ENCODE measurements around the gene CUBN. TPM values are rescaled to one million over a fixed set of nuclear protein-coding genes. Genes with fewer than 3 reads are reported as not detected.

Gene CUBN
- total and polyA plus RNA-seq, 9 of the 15 experiments (the other 6 are each of a cell fraction or from before 2014, with no cell fraction given): 0.04 to 0.33 (median 0.09) TPM

DNA sequence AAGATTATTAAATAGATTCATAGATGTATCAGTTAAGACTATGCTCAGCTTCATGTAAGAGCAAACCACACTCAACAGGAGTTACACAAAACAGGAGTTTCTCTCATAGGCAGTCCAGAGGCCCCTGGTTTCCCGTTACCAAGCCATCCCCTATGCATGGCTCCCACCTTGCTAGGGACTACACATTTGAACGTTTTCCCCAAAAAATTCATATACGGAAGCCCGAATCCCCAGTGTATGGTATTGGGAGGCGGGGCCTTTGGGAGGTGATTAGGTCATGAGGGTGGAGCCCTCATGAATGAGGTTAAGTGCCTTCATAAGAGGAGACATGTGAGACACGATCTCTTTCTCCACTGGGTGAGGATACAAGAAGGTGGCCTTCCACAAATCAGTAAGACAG lies 341.5 kb downstream of the CUBN start:
- no peak for ATAC-seq
- CTCF ChIA-PET (ENCODE audit: low intra/inter-chr PET ratio): no interaction called here
- H3K9ac ChIP-seq (ENCODE audit: insufficient read depth in 1 of 2, low read depth in 2 of 2, low read length in 2 of 2): no peak overlapping the region

More for the DNA sequence above, 341.5 kb downstream of the CUBN start:
- POLR2A ChIA-PET: interaction anchor here (0.6 kb wide), 1 partner anchor 238 kb away, joined by 3 read pairs; no protein-coding TSS in a partner anchor
- Histone ChIP-seq H3K9me3 (replicated peaks; ENCODE audit: control insufficient read depth, insufficient read depth, low read depth, low read length) (no peaks in the 10 kb centered on the region), H2AFZ (ENCODE audit: low read depth, low read length) (no peak overlapping the region), H3K4me1 (replicated peaks in 1 of 2; ENCODE audit: control insufficient read depth in 2 of 2, insufficient read depth in 2 of 2, low read length in 2 of 2) (no peaks in the 10 kb centered on the region; a peak in 1 of 5 replicates), H4K20me1 (replicated peaks; ENCODE audit: control insufficient read depth, insufficient read depth, low read length) (no peaks in the 10 kb centered on the region), H3K27me3 (ENCODE audit: control insufficient read depth in 2 of 2, insufficient read depth in 2 of 2, low read length in 2 of 2) (no peaks in the 10 kb centered on the region), H3K79me2 (ENCODE audit: control insufficient read depth, insufficient read depth, low read length) (no peaks in the 10 kb centered on the region), H3K27ac (ENCODE audit: extremely low read depth, low read depth, low read length) (no peak overlapping the region), H3K9me1 (ENCODE audit: control insufficient read depth, insufficient read depth, low read length) (no peaks in the 10 kb centered on the region), H3K4me3 (no peak overlapping the region), H3K36me3 (ENCODE audit: control insufficient read depth, insufficient read depth, low read length) (no peaks in the 10 kb centered on the region), H3K4me2 (ENCODE audit: insufficient read depth, low read length) (no peak overlapping the region)
- DNase-seq (ENCODE audit: extremely low read depth in 1 of 4, low spot score in 3 of 4) (no peak), FAIRE-seq (no peak)
- BruUV-seq (replicated peaks): no TSS peak
- in situ Hi-C loops (cut with MboI) (loop anchor here (25.0 kb wide), 1 partner anchor 1351 kb away; no protein-coding TSS in a partner anchor), intact Hi-C loops (cut with micrococcal nuclease) (no loop called here)
- TF ChIP-seq, protein P1, sequence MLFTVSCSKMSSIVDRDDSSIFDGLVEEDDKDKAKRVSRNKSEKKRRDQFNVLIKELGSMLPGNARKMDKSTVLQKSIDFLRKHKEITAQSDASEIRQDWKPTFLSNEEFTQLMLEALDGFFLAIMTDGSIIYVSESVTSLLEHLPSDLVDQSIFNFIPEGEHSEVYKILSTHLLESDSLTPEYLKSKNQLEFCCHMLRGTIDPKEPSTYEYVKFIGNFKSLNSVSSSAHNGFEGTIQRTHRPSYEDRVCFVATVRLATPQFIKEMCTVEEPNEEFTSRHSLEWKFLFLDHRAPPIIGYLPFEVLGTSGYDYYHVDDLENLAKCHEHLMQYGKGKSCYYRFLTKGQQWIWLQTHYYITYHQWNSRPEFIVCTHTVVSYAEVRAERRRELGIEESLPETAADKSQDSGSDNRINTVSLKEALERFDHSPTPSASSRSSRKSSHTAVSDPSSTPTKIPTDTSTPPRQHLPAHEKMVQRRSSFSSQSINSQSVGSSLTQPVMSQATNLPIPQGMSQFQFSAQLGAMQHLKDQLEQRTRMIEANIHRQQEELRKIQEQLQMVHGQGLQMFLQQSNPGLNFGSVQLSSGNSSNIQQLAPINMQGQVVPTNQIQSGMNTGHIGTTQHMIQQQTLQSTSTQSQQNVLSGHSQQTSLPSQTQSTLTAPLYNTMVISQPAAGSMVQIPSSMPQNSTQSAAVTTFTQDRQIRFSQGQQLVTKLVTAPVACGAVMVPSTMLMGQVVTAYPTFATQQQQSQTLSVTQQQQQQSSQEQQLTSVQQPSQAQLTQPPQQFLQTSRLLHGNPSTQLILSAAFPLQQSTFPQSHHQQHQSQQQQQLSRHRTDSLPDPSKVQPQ (CRISPR knock-in tag; IDR thresholded peaks at IDR 0.05; ENCODE audit: borderline replicate concordance): no peak
- TF ChIP-seq NFIC (IDR thresholded peaks at IDR 0.05) (no peak), MCM3 (IDR thresholded peaks at IDR 0.05) (no peak), ZNF347 (CRISPR knock-in tag; IDR thresholded peaks at IDR 0.05; ENCODE audit: low read depth) (no peak)
- 41% methylated on average over 6 of the region's 6 CpGs for WGBS (ENCODE audit: insufficient coverage, low coverage, missing lambda C conversion rate)

Data from K562 (cell line).